NCI-H1417 (cell line): ENCODE results near the gene TOE1.
A peak's percentile ranks its signal among the peaks of the same experiment; 100 is the strongest.
"Not testable (repeated sequence)": the region's sequence is repeated elsewhere in the genome, so short reads cannot be mapped to it uniquely, and the experiment has no call there.

Source experiments
- DNase-seq, 3 experiments: peaks; one replicate each; lab custom pipeline; 2025; lab: John Stamatoyannopoulos, UW

Gene TOE1

GRCh38 chr1:45355683-45356082 is 15.7 kb downstream of the TOE1 start:
- DNase-seq, result no peak

- no peak for DNase-seq
Measured at GRCh38 chr1:45356186-45356585, 16.2 kb downstream of the TOE1 start.

- peak; percentile 18 to 69 (median 53) for DNase-seq
Measured at GRCh38 chr1:45359882-45360513, 20.0 kb downstream of the TOE1 start.

GRCh38 chr1:45360981-45361380 is 21.0 kb downstream of the TOE1 start:
- DNase-seq, result peak in 1 of 3 experiments; percentile 31

GRCh38 chr1:45364294-45364693 is 24.3 kb downstream of the TOE1 start:
- DNase-seq, result no peak

GRCh38 chr1:45365051-45365450 is 25.1 kb downstream of the TOE1 start:
- DNase-seq, result no peak

GRCh38 chr1:45370575-45370974 is 30.6 kb downstream of the TOE1 start:
- no peak for DNase-seq

GRCh38 chr1:45373573-45373972 is 33.6 kb downstream of the TOE1 start:
- no peak for DNase-seq

GRCh38 chr1:45375104-45376090 is 35.4 kb downstream of the TOE1 start:
- no peak for DNase-seq

GRCh38 chr1:45378184-45378583 is 38.2 kb downstream of the TOE1 start:
- no peak for DNase-seq

GRCh38 chr1:45379524-45379923 is 39.6 kb downstream of the TOE1 start:
- no peak for DNase-seq

- DNase-seq, result no peak
Measured at GRCh38 chr1:45380125-45380524, 40.2 kb downstream of the TOE1 start.

- no peak for DNase-seq
Measured at GRCh38 chr1:45380730-45381129, 40.8 kb downstream of the TOE1 start.

- DNase-seq, result no peak
Measured at GRCh38 chr1:45381243-45381642, 41.3 kb downstream of the TOE1 start.

GRCh38 chr1:45383191-45383590 is 43.2 kb downstream of the TOE1 start:
- no peak for DNase-seq

- not testable (repeated sequence) for DNase-seq
Measured at GRCh38 chr1:45384213-45384612, 44.2 kb downstream of the TOE1 start.

GRCh38 chr1:45385302-45385701 is 45.3 kb downstream of the TOE1 start:
- DNase-seq, result peak; percentile 5 to 81 (median 67)

- DNase-seq, result no peak
Measured at GRCh38 chr1:45386219-45386618, 46.2 kb downstream of the TOE1 start.
